Neural progenitor cell (in vitro differentiated cells): ENCODE results near the gene LGR4. TPM values are rescaled to one million over a fixed set of nuclear protein-coding genes. Genes with fewer than 3 reads are reported as not detected.

Source experiments
- DNase-seq: peaks from one replicate; pipeline ENCODE4 v3.0.0-alpha.2; 2016; ENCODE audit warnings: low spot score
- H2AFZ ChIP-seq: fragments of 200-600 bp; sonication (generic); replicated peaks from 2 replicates; pipeline ENCODE4 v1.6.1; 2016; ENCODE audit warnings: antibody characterized with exemption
- H3F3A ChIP-seq: fragments of 200-600 bp; sonication (generic); 2 replicates; pipeline ENCODE4 v1.6.1; 2016; ENCODE audit warnings: antibody characterized with exemption, low read depth
- H3K27ac ChIP-seq: fragments of 200-600 bp; sonication (generic); 2 replicates; pipeline ENCODE4 v1.5.1; 2016; ENCODE audit warnings: mild to moderate bottlenecking
- H3K27me3 ChIP-seq: fragments of 200-600 bp; sonication (generic); 2 replicates; pipeline ENCODE4 v1.6.1; 2016; ENCODE audit warnings: mild to moderate bottlenecking, moderate library complexity
- H3K36me3 ChIP-seq: fragments of 200-600 bp; sonication (generic); 2 replicates; pipeline ENCODE4 v1.5.1; 2016
- H3K4me1 ChIP-seq: fragments of 200-600 bp; sonication (generic); 2 replicates; pipeline ENCODE4 v1.6.1; 2016; ENCODE audit warnings: mixed run types
- H3K4me2 ChIP-seq: fragments of 200-600 bp; sonication (generic); 2 replicates; pipeline ENCODE4 v1.6.1; 2016
- H3K4me3 ChIP-seq: fragments of 200-600 bp; sonication (generic); 2 replicates; pipeline ENCODE4 v1.5.1; 2016
- H3K79me2 ChIP-seq: fragments of 200-600 bp; sonication (generic); 2 replicates; pipeline ENCODE4 v1.6.1; 2016; ENCODE audit warnings: low read depth
- H3K9ac ChIP-seq: fragments of 200-600 bp; sonication (generic); 2 replicates; pipeline ENCODE4 v1.6.1; 2016
- H3K9me3 ChIP-seq: fragments of 200-600 bp; sonication (generic); 2 replicates; pipeline ENCODE4 v1.5.1; 2016; ENCODE audit warnings: low read depth
- H4K20me1 ChIP-seq: fragments of 200-600 bp; sonication (generic); 2 replicates; pipeline ENCODE4 v1.6.1; 2016; ENCODE audit warnings: low read depth
- H3K27ac Mint-ChIP-seq: 3 replicates; pipeline ENCODE4 v1.8.0; 2021; ENCODE audit warnings: mixed read lengths
- H3K27me3 Mint-ChIP-seq: 2 replicates; pipeline ENCODE4 v1.8.0; 2022; ENCODE audit warnings: low read depth, mild to moderate bottlenecking, inconsistent platforms, moderate library complexity, mixed read lengths; ENCODE audit not compliant: insufficient read depth
- H3K36me3 Mint-ChIP-seq: 3 replicates; pipeline ENCODE4 v1.8.0; 2021; ENCODE audit warnings: mixed read lengths
- H3K4me1 Mint-ChIP-seq: 3 replicates; pipeline ENCODE4 v1.8.0; 2021; ENCODE audit warnings: mixed read lengths
- H3K4me3 Mint-ChIP-seq: 3 replicates; pipeline ENCODE4 v1.8.0; 2021; ENCODE audit warnings: mild to moderate bottlenecking, moderate library complexity, mixed read lengths
- H3K9me3 Mint-ChIP-seq: 3 replicates; pipeline ENCODE4 v1.8.0; 2020; ENCODE audit warnings: mixed read lengths
- EZH2 ChIP-seq: fragments of 200-600 bp; sonication (generic); IDR thresholded peaks from 2 replicates; pipeline ENCODE4 v1.6.1; 2017; ENCODE audit warnings: antibody characterized with exemption, mild to moderate bottlenecking, moderate library complexity
- EZH2phosphoT487 ChIP-seq: fragments of 200-600 bp; sonication (generic); IDR thresholded peaks from 2 replicates; pipeline ENCODE4 v1.6.1; 2017; ENCODE audit warnings: antibody characterized with exemption
- total RNA-seq: library from RNA; depleted of rRNA; stranded (reverse); fragments of >200 nt; gene quantifications from 2 replicates; pipeline ENCODE4 v1.2.3, GENCODE V29; 2015; ENCODE audit warnings: low replicate concordance
- TF ChIP-seq, protein P1 (sequence below): fragments of 200-600 bp; sonication (generic); IDR thresholded peaks from 2 replicates; pipeline ENCODE4 v1.5.1; 2017; ENCODE audit warnings: antibody characterized with exemption, mild to moderate bottlenecking

Gene LGR4
- total RNA-seq, 1 donor from 2014 or later: 274 TPM

DNA sequence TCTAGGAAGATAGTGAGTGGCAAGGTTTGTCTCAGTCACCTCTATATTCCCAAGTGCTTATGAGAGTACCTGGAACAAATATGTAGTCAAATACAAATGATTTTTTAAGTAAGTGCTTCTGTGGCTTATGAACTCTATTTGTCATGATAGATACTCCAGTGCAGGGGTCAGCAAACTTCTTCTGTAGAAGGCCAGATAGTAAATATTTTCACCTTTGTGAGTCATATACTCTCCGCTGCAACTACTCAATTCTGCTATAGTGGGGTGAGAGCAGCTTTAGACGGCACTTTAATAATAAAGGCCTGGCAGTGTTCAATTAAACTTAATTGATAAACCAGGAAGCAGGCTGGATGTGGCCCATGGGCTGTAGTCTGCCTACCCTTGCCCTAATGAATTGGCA is 97.2 kb downstream of the LGR4 start:
- no peaks in the 10 kb centered on the region for H3K27me3 ChIP-seq
- Mint-ChIP-seq H3K9me3 (no peaks in the 10 kb centered on the region), H3K4me1 (peaks cover 11% of the 10 kb centered on the region), H3K27me3 (no peaks in the 10 kb centered on the region), H3K36me3 (peaks cover 12% of the 10 kb centered on the region), H3K27ac (no peak overlapping the region), H3K4me3 (no peak overlapping the region)
- H3K9ac ChIP-seq: no peak overlapping the region
- peaks cover 59% of the 10 kb centered on the region for H3K36me3 ChIP-seq
- H3K4me2 ChIP-seq: no peak overlapping the region
- peaks cover 6% of the 10 kb centered on the region for H3K4me1 ChIP-seq
- peak overlapping the region; percentile 55 for H3K27ac ChIP-seq
- peaks cover 45% of the 10 kb centered on the region for H3K79me2 ChIP-seq
- H4K20me1 ChIP-seq: peaks cover 41% of the 10 kb centered on the region
- TF ChIP-seq EZH2phosphoT487 (no peak), EZH2 (no peak)
- TF ChIP-seq, protein P1, sequence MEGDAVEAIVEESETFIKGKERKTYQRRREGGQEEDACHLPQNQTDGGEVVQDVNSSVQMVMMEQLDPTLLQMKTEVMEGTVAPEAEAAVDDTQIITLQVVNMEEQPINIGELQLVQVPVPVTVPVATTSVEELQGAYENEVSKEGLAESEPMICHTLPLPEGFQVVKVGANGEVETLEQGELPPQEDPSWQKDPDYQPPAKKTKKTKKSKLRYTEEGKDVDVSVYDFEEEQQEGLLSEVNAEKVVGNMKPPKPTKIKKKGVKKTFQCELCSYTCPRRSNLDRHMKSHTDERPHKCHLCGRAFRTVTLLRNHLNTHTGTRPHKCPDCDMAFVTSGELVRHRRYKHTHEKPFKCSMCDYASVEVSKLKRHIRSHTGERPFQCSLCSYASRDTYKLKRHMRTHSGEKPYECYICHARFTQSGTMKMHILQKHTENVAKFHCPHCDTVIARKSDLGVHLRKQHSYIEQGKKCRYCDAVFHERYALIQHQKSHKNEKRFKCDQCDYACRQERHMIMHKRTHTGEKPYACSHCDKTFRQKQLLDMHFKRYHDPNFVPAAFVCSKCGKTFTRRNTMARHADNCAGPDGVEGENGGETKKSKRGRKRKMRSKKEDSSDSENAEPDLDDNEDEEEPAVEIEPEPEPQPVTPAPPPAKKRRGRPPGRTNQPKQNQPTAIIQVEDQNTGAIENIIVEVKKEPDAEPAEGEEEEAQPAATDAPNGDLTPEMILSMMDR: no peak
- H2AFZ ChIP-seq: no peak overlapping the region
- H3F3A ChIP-seq: peaks cover 56% of the 10 kb centered on the region
- H3K4me3 ChIP-seq: no peak overlapping the region
- no peak for DNase-seq
- H3K9me3 ChIP-seq: no peaks in the 10 kb centered on the region

DNA sequence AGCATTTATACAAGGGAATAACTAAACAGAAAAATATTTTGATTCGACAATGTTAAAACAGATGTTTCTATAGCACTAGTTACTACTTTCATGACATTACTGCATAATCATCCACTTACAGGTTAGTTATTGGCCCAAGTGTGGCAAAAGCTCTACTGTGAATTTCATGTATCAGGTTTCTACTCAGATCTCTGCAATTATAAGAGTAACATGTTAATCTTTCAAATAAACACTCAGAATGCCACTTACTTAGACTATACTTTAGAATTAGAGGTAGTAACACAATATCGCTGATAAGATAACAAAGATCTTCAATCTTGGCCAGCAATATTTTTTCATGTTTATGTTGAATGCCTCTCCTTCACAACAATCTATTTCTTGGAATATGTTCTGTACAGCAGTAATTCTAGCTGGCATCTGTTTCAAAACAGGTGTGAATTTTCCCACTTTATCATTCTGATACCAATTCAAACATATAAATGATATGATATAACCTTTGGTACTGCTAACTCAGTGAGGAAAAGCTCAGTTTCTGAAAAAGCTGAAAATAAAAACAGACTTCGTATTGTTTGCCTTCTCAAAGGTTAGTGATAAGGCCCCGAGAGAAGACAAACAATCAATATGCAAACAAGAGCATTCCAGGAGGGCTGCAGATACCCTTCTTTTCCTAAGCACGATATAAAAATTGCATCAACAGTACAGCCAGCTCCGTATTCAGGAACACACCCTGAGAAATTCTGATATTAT is 98.6 kb downstream of the LGR4 start:
- H3K36me3 Mint-ChIP-seq: peaks cover 9% of the 10 kb centered on the region
- no peak overlapping the region for H3K27ac Mint-ChIP-seq
- Histone ChIP-seq H3K27ac (peak overlapping the region; percentile 33), H3K79me2 (peaks cover 42% of the 10 kb centered on the region), H3K4me2 (no peak overlapping the region), H3F3A (peaks cover 60% of the 10 kb centered on the region), H3K9me3 (no peaks in the 10 kb centered on the region), H2AFZ (no peak overlapping the region), H3K4me1 (no peaks in the 10 kb centered on the region), H3K9ac (no peak overlapping the region), H4K20me1 (peaks cover 31% of the 10 kb centered on the region), H3K36me3 (peaks cover 64% of the 10 kb centered on the region), H3K4me3 (no peak overlapping the region), H3K27me3 (no peaks in the 10 kb centered on the region)
- H3K9me3 Mint-ChIP-seq: no peaks in the 10 kb centered on the region
- DNase-seq: no peak
- TF ChIP-seq EZH2 (no peak), EZH2phosphoT487 (no peak)
- TF ChIP-seq, protein P1: no peak
- H3K4me3 Mint-ChIP-seq: no peak overlapping the region
- H3K27me3 Mint-ChIP-seq: no peaks in the 10 kb centered on the region
- H3K4me1 Mint-ChIP-seq: peaks cover under 1% of the 10 kb centered on the region

DNA sequence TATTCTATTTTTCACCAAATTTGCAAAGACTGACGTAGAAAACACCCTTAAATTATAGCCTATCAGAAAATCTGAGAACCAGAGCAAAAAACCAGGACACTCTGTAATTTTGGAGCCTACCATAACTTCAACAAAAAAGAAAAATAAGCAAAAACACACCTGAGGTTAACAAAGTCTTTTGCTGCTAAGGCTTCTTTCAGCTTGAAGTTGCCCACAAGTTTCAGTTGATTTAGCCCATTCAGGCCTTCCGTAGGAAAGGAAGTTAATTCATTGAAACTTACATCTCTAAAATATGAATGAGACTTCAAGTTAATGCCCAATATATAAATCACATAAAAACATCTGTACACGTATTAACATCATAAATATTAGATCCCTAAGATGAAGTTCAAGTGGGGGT is 99.2 kb downstream of the LGR4 start:
- peaks cover 6% of the 10 kb centered on the region for H3K36me3 Mint-ChIP-seq
- H3K27ac Mint-ChIP-seq: no peak overlapping the region
- H4K20me1 ChIP-seq: peaks cover 24% of the 10 kb centered on the region
- H3K9me3 ChIP-seq: no peaks in the 10 kb centered on the region
- no peak overlapping the region for H3K4me3 ChIP-seq
- no peak overlapping the region for H3K9ac ChIP-seq
- no peak for DNase-seq
- H3F3A ChIP-seq: peaks cover 60% of the 10 kb centered on the region
- H3K4me2 ChIP-seq: no peak overlapping the region
- H3K79me2 ChIP-seq: peaks cover 42% of the 10 kb centered on the region
- no peak overlapping the region for H2AFZ ChIP-seq
- H3K4me3 Mint-ChIP-seq: no peak overlapping the region
- peaks cover 64% of the 10 kb centered on the region for H3K36me3 ChIP-seq
- H3K4me1 Mint-ChIP-seq: no peaks in the 10 kb centered on the region
- H3K4me1 ChIP-seq: no peaks in the 10 kb centered on the region
- no peak for TF ChIP-seq EZH2phosphoT487
- TF ChIP-seq, protein P1: no peak
- no peak for TF ChIP-seq EZH2
- H3K27ac ChIP-seq: peak overlapping the region; percentile 47
- no peaks in the 10 kb centered on the region for H3K27me3 ChIP-seq
- H3K27me3 Mint-ChIP-seq: no peaks in the 10 kb centered on the region
- H3K9me3 Mint-ChIP-seq: no peaks in the 10 kb centered on the region
